ACC112 (cell line): ENCODE data around the gene ENO3.
A peak's percentile ranks its signal among the peaks of the same experiment; 100 is the strongest.

ENCODE experiments used
- H2AFZ ChIP-seq: fragments of 200-600 bp; sonication (generic); one replicate; pipeline ENCODE4 v1.6.0; 2017; ENCODE audit warnings: antibody characterized with exemption, low read length; ENCODE audit not compliant: unreplicated experiment
- H3K27ac ChIP-seq: fragments of 200-600 bp; sonication (generic); 2 replicates; pipeline ENCODE4 v1.5.1; 2014; ENCODE audit warnings: low read depth, mild to moderate bottlenecking, antibody characterized with exemption, low read length, moderate library complexity
- H3K27me3 ChIP-seq: fragments of 200-600 bp; sonication (generic); 2 replicates; pipeline ENCODE4 v1.6.1; 2014; ENCODE audit warnings: mild to moderate bottlenecking, antibody characterized with exemption, low read length, moderate library complexity, mixed read lengths; ENCODE audit not compliant: insufficient read depth
- H3K36me3 ChIP-seq: fragments of 200-600 bp; sonication (generic); 2 replicates; pipeline ENCODE4 v1.6.1; 2016; ENCODE audit warnings: mild to moderate bottlenecking, antibody characterized with exemption, low read length, moderate library complexity, mixed read lengths; ENCODE audit not compliant: insufficient read depth
- H3K4me1 ChIP-seq: fragments of 200-600 bp; sonication (generic); one replicate; pipeline ENCODE4 v1.6.1; 2016; ENCODE audit warnings: low read length, mixed read lengths; ENCODE audit not compliant: insufficient read depth, unreplicated experiment, control insufficient read depth
- H3K4me3 ChIP-seq: fragments of 200-600 bp; sonication (generic); 2 replicates; pipeline ENCODE4 v1.5.1; 2014; ENCODE audit warnings: mild to moderate bottlenecking, low read depth, low read length
- H3K79me2 ChIP-seq: fragments of 200-600 bp; sonication (generic); one replicate; pipeline ENCODE4 v1.6.0; 2016; ENCODE audit warnings: low read length; ENCODE audit not compliant: control insufficient read depth, unreplicated experiment, insufficient read depth

The ENO3 gene

GRCh38 chr17:4966844-4967538, 16.1 kb downstream of the ENO3 start:
- Histone ChIP-seq H3K79me2 (peaks cover 31% of the 10 kb centered on the region), H3K27me3 (no peaks in the 10 kb centered on the region), H3K36me3 (peaks cover 17% of the 10 kb centered on the region), H2AFZ (no peak overlapping the region), H3K4me1 (peaks cover 22% of the 10 kb centered on the region), H3K27ac (peak overlapping the region; percentile 97), H3K4me3 (peak overlapping the region; percentile 89)

GRCh38 chr17:4967539-4968485, 16.9 kb downstream of the ENO3 start, which contains the start of gene SPAG7:
Gene SPAG7 (minus strand): TSS chr17:4967817. CDS start chr17:4967804, 13 bp downstream.
- peaks cover 22% of the 10 kb centered on the region for H3K4me1 ChIP-seq
- H3K27me3 ChIP-seq = no peaks in the 10 kb centered on the region
- H2AFZ ChIP-seq = no peak within 1 kb of the TSS
- peak within 1 kb of the TSS; percentile 89 for H3K4me3 ChIP-seq
- H3K36me3 ChIP-seq = peaks cover 17% of the 10 kb centered on the region
- H3K27ac ChIP-seq = peak within 1 kb of the TSS; percentile 97
- H3K79me2 ChIP-seq = peaks cover 31% of the 10 kb centered on the region

GRCh38 chr17:4968486-4969046, 17.6 kb downstream of the ENO3 start:
- peak overlapping the region; percentile 89 for H3K4me3 ChIP-seq
- H3K79me2 ChIP-seq = peaks cover 31% of the 10 kb centered on the region
- peaks cover 17% of the 10 kb centered on the region for H3K36me3 ChIP-seq
- no peaks in the 10 kb centered on the region for H3K27me3 ChIP-seq
- H2AFZ ChIP-seq = no peak overlapping the region
- H3K27ac ChIP-seq = peak overlapping the region; percentile 97
- peaks cover 22% of the 10 kb centered on the region for H3K4me1 ChIP-seq

GRCh38 chr17:4969047-4969550, 18.2 kb downstream of the ENO3 start:
- no peak overlapping the region for H2AFZ ChIP-seq
- H3K4me3 ChIP-seq = peak overlapping the region; percentile 89
- H3K36me3 ChIP-seq = peaks cover 17% of the 10 kb centered on the region
- peak overlapping the region; percentile 97 for H3K27ac ChIP-seq
- peaks cover 31% of the 10 kb centered on the region for H3K79me2 ChIP-seq
- peaks cover 22% of the 10 kb centered on the region for H3K4me1 ChIP-seq
- no peaks in the 10 kb centered on the region for H3K27me3 ChIP-seq

- H3K27ac ChIP-seq = peak overlapping the region; percentile 97
- H3K27me3 ChIP-seq = no peaks in the 10 kb centered on the region
- H3K79me2 ChIP-seq = peaks cover 31% of the 10 kb centered on the region
- peaks cover 17% of the 10 kb centered on the region for H3K36me3 ChIP-seq
- H2AFZ ChIP-seq = no peak overlapping the region
- H3K4me1 ChIP-seq = peaks cover 22% of the 10 kb centered on the region
- peak overlapping the region; percentile 89 for H3K4me3 ChIP-seq
These were observed 18.7 kb downstream of the ENO3 start for GRCh38 chr17:4969551-4970173.

GRCh38 chr17:4970273-4970672, 19.4 kb downstream of the ENO3 start:
- peak overlapping the region; percentile 97 for H3K27ac ChIP-seq
- H3K79me2 ChIP-seq = peaks cover 28% of the 10 kb centered on the region
- H3K4me1 ChIP-seq = peaks cover 22% of the 10 kb centered on the region
- H3K27me3 ChIP-seq = no peaks in the 10 kb centered on the region
- H3K4me3 ChIP-seq = peak overlapping the region; percentile 89; the same call in 1 of the 2 replicates
- no peak overlapping the region for H2AFZ ChIP-seq
- H3K36me3 ChIP-seq = peaks cover 15% of the 10 kb centered on the region

GRCh38 chr17:4971826-4972225, 20.9 kb downstream of the ENO3 start:
- peaks cover 19% of the 10 kb centered on the region for H3K4me1 ChIP-seq
- H2AFZ ChIP-seq = no peak overlapping the region
- H3K4me3 ChIP-seq = no peak overlapping the region
- peaks cover 13% of the 10 kb centered on the region; the same call in 1 of the 2 replicates for H3K36me3 ChIP-seq
- H3K79me2 ChIP-seq = peaks cover 16% of the 10 kb centered on the region
- H3K27ac ChIP-seq = no peak overlapping the region
- H3K27me3 ChIP-seq = no peaks in the 10 kb centered on the region

GRCh38 chr17:4972322-4972721, 21.4 kb downstream of the ENO3 start:
- Histone ChIP-seq H3K4me1 (peaks cover 19% of the 10 kb centered on the region), H3K4me3 (no peak overlapping the region), H3K36me3 (peaks cover 13% of the 10 kb centered on the region; the same call in 1 of the 2 replicates), H3K79me2 (peaks cover 16% of the 10 kb centered on the region), H3K27ac (no peak overlapping the region), H3K27me3 (no peaks in the 10 kb centered on the region), H2AFZ (no peak overlapping the region)

- peaks cover 13% of the 10 kb centered on the region; the same call in 1 of the 2 replicates for H3K36me3 ChIP-seq
- peaks cover 19% of the 10 kb centered on the region for H3K4me1 ChIP-seq
- H3K27me3 ChIP-seq = no peaks in the 10 kb centered on the region
- no peak overlapping the region for H3K27ac ChIP-seq
- peaks cover 16% of the 10 kb centered on the region for H3K79me2 ChIP-seq
- no peak overlapping the region for H3K4me3 ChIP-seq
- no peak overlapping the region for H2AFZ ChIP-seq
These were observed 21.8 kb downstream of the ENO3 start for GRCh38 chr17:4972752-4973151.
